Activated T-cell treated with anti-CD3 and anti-CD28 coated beads for 1 hour (primary cell): ENCODE data around the gene LTBP2.
A peak's percentile ranks its signal among the peaks of the same experiment; 100 is the strongest.
"Not testable (repeated sequence)": the region's sequence is repeated elsewhere in the genome, so short reads cannot be mapped to it uniquely, and the experiment has no call there.

Source experiments
- DNase-seq: peaks from one replicate; pipeline ENCODE4 v3.0.0-alpha.2; 2020; ENCODE audit warnings: low read depth

Gene LTBP2

DNA sequence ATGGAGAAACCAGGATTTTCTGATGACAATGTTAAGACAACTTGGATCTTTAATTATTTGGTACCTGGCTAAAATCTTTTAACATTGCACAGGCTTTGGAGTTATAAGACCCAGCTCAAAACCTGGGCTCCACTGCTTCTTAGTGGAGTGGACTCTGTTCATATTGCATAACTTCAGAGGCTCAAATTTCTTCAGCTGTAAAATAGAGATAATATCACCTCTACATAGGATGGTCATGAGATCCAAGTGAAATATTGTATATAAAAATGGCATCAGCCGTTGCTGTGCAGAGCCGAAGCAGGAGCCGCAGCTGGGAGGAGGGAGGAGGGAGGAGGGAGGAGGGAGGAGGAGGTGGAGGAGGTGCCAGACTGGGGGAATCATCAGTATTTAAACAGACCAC, 129.5 kb downstream of the LTBP2 start:
- DNase-seq, result no peak

- DNase-seq, result no peak
Observed at GRCh38 chr14:74480046-74480445, 132.0 kb downstream of the LTBP2 start.

DNA sequence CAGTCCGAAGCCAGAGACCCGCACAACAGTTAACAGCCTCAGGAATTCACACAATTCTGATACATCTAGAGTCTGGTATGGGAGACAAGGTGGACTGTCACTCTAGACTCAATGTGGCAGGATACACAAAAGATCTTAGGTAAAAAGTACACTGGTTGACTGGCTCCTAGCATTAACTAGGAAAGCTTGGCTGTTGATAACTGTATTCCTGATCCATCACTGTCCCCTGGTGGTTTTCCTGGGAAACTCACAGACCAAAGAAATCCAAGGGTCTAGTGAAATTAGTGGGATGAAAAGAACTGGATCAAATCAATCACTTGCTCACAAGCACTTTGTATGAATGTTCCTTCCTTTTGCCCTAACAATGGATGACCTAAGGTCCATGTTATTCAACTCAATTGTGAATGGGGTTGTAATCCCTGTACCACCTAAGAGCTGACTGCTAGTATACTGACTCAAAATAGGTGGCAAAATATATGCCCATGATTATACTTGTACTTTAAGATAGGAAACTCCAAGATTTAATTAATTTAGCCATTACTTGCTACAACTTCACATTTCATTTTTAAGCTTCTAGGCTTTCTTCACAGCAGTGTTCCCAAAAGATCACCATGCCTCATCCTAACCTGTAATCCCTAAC, 132.9 kb downstream of the LTBP2 start:
- no peak for DNase-seq

DNA sequence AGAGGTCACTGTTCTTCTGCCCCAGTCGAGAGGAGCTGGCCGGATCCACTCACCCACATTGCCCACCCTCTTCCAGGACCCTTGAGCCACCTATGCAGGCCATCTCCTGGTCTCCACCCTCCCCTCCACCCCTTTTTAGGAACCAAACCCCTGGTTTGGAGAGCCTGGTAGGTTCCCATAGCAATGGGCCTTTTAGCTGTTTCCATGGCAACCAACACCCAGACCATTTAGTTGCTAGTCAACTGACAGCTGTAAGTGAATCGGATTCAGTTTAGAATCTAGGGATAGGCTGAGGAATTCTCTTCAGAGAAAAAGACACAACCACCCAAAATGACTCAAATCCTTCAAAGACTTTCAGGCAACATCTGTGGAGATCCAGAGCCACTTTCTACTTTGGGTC, 135.4 kb downstream of the LTBP2 start:
- no peak for DNase-seq

DNA sequence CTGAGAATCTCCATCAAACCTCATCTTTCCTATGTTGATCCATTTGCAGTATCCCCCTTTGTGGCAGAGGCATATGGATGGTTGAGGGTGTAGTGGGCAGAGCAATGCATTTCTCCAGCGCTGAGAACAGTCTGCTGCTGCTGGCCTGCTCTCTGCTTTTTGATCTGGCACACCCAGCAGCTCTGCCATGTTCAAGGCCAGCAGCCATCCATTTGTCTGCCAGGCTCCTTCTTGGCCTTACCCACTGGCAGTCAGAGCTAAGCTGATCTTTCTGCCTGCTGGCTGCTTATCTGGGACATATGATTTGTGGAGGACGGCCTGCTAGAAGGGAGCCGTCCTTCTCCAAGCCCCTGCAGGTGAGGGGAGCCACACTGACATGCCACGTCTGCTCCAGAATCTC, 135.9 kb downstream of the LTBP2 start:
- DNase-seq, result no peak

GRCh38 chr14:74475678-74476077, 136.4 kb downstream of the LTBP2 start:
- no peak for DNase-seq

DNA sequence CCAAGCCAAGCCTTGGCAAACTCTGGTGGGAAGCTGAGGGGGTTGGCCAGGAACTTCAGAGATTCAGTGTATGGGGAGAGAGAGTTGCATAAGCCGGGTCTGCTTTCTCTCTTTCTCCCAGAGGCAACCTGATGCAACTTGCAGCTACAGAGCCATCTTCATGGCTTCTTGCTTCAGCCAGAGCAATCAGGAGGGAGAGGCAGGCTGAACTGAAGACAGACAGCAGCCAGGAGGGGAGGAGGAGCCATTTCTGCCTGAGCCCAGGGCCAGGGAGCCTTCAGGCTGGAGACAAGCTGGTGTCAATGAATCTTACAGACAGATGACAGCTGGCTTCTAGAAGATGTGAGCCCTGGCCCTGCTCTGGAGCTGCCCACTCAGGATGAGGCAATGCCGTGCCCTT, 137.7 kb downstream of the LTBP2 start:
- DNase-seq, result no peak

GRCh38 chr14:74472601-74473000, 139.4 kb downstream of the LTBP2 start:
- no peak for DNase-seq

DNA sequence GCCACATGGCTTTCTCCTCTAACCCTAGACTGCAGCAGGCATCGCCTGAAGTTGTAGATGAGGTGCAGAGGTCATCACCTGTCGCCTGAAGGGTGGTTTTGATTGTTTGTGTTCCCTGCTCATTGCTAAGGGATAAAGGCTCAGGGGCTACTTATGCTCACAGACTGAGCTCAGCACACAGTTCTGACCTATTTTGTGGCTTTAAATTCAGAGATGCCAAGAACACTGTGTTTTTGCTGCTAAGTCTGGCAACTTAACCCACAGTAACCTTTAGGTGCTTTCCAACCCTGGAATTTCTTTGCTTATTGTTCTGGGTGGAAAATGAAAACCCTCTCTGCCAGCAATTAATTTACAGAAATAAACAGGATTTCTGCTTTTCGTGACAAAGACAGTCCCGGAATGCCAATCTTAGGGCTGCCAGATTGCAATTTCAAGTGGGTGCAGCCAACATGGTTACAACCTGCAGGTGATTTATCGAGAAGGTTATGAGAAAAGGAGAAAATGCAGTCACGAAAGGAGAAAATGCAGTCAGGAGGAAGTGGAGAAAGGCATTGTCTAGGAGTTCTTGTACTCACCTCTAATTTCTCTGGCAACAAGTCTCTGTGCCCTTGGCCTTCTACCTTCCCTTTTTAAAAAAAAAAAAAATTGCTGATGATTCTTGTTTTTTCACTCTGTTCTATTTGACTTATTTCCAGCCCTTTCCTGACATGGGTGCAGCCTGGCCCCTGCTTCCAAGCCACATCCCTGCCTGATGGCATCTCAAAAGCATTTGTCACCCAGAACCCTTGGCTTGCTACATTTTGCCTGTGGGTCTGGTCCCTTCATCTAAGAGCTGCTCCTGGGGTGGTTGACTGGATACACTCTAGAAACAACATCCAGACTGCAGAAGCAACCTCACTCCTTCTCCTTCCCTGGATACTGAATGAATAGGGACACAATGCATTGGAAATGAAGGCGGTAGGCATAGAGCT, 142.2 kb downstream of the LTBP2 start:
- DNase-seq, result no peak

DNA sequence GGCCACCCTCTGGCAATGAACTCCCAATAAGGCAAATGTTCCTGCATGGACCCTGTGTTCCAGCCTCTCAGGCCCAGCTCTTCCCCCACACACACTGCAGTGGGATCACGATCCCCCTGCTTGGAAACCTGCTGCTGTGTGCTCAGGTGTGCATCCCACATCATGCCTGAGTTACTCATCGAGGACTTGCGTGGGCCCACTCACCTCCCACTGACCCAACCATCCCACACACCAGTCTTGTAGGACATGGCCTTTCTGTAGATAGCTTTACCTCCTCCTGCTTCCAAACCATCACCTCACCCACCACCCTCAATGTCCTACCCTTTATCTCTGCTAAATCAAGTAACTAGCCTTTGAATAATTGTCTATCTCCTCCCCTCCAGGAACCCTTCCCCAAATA, 143.5 kb downstream of the LTBP2 start:
- DNase-seq, result no peak

GRCh38 chr14:74465335-74465734, 146.7 kb downstream of the LTBP2 start:
- DNase-seq, result no peak

DNA sequence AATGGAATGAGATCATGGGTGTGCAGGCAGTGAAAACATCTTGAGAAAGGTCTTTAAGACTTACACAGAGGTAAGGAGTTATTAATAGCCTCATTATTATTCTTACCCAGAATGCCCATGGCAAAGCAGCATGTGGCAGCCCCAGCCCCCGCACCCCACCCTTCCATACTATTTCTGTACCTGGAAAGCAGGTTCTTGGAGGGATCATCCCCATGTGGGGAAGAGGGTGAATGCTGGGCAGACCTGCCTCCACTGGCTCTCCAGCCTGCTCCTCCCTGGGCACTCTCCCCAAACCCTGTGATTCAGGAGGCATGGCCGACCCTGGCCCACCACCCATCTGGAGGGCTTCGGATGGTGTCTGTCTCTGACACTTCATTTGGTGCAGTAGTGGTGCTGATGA, 147.3 kb downstream of the LTBP2 start:
- no peak for DNase-seq

- no peak for DNase-seq
Observed at GRCh38 chr14:74463697-74464096, 148.3 kb downstream of the LTBP2 start.

- no peak for DNase-seq
Observed at GRCh38 chr14:74462993-74463392, 149.0 kb downstream of the LTBP2 start.

- no peak for DNase-seq
Observed at GRCh38 chr14:74459976-74460375, 152.1 kb downstream of the LTBP2 start.

GRCh38 chr14:74459289-74459946, 152.6 kb downstream of the LTBP2 start:
- peak; percentile 11 for DNase-seq

- DNase-seq, result no peak
Observed at GRCh38 chr14:74457565-74457895, 154.5 kb downstream of the LTBP2 start.

DNA sequence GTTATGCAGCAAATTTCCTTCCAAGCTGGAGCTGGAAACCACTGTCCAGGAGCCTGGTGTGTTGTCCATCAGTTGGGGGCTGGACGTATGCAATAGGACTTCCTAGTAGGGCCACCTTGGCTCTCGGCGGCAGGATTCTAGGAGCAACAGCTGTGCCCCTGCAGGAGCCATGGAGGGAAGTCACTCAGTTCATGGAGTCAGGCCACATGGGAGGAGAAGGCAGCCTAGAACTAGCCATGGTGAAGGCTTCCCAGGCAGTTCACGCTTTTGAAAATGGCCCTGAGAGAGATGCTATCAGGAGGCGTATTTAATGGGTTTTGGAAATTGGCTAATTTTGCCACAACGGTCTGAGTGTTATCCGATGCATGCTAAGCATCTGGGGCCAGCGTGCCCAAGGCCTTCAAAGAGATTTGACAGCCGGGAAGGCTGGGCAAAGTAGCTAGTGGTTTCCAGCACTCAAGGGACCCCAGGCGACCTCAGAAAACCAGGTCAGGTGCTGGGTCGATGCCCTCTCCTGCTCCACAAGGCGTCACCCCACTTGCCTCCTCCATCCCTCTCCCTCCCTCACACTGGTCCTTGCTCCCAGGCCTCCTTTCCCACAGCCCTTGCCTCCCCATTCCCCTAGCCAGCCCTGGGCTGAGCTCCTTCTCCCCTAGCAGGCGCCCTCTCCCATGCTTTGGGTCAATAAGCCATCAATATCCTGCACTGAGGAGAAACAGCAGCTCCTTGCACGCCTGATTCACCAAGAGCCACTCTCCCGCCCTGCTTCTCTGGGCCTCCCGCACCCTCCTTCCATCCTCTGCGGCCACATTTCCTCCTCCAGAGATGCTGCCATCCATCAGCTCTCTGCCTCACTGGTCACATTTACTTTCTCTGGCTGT, 155.1 kb downstream of the LTBP2 start:
- no peak for DNase-seq

DNA sequence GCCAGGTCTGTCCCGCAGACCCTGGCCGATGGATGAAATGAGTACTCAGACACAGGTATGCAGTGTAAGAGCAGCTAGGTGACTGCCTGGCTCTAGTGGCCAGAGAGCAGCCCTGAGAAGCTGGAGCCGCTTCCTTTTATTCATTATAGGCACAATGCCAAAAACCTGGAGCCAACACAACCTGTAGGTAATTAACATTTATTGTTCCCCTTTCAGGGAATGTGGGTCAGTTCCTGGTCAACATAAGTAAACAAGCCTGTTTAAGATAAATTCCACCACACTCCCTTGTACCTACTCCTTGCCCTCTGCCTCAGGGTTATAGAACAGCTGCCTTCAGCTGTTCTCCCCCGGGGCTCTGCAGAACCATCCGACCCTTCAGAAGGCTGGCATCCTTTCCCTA, 157.6 kb downstream of the LTBP2 start:
- DNase-seq, result not testable (repeated sequence)
